ENCODE measurements around the gene IAH1.

The IAH1 gene

GRCh38 chr2:9474361-9475057, at the start of gene IAH1:
TSS of gene IAH1 (plus strand) at chr2:9474551. CDS start at chr2:9474567, 16 bp downstream.
- Mint-ChIP-seq H3K27me3 (no peaks in the 10 kb centered on the region), H3K4me1 (ENCODE audit: low read depth) (peaks cover 49% of the 10 kb centered on the region), H3K27ac (peak within 1 kb of the TSS; percentile 82), H3K9me3 (ENCODE audit: low read depth) (no peaks in the 10 kb centered on the region), H3K4me3 (peak within 1 kb of the TSS; percentile 87), H3K36me3 (peaks cover 13% of the 10 kb centered on the region)

- H3K4me1 Mint-ChIP-seq (ENCODE audit: low read depth), result peaks cover 17% of the 10 kb centered on the region
- peaks cover 12% of the 10 kb centered on the region for H3K36me3 Mint-ChIP-seq
- no peak overlapping the region for H3K4me3 Mint-ChIP-seq
- H3K27ac Mint-ChIP-seq, result peak overlapping the region; percentile 43
- no peaks in the 10 kb centered on the region for H3K27me3 Mint-ChIP-seq
- H3K9me3 Mint-ChIP-seq (ENCODE audit: low read depth), result no peaks in the 10 kb centered on the region
These were observed 45.3 kb upstream of the IAH1 start for GRCh38 chr2:9428965-9429577.

- H3K9me3 Mint-ChIP-seq (ENCODE audit: low read depth), result no peaks in the 10 kb centered on the region
- H3K4me1 Mint-ChIP-seq (ENCODE audit: low read depth), result peaks cover 17% of the 10 kb centered on the region
- no peaks in the 10 kb centered on the region for H3K27me3 Mint-ChIP-seq
- peaks cover 12% of the 10 kb centered on the region for H3K36me3 Mint-ChIP-seq
- H3K27ac Mint-ChIP-seq, result peak overlapping the region; percentile 80
- peak overlapping the region; percentile 0 for H3K4me3 Mint-ChIP-seq
These were observed 43.7 kb upstream of the IAH1 start for GRCh38 chr2:9430316-9431293.

GRCh38 chr2:9434489-9434888, 39.9 kb upstream of the IAH1 start:
- no peaks in the 10 kb centered on the region for H3K9me3 Mint-ChIP-seq (ENCODE audit: low read depth)
- H3K27ac Mint-ChIP-seq, result no peak overlapping the region
- H3K36me3 Mint-ChIP-seq, result peaks cover 24% of the 10 kb centered on the region
- peaks cover 14% of the 10 kb centered on the region for H3K4me1 Mint-ChIP-seq (ENCODE audit: low read depth)
- no peaks in the 10 kb centered on the region for H3K27me3 Mint-ChIP-seq
- no peak overlapping the region for H3K4me3 Mint-ChIP-seq

- Mint-ChIP-seq H3K36me3 (peaks cover 26% of the 10 kb centered on the region), H3K4me3 (no peak overlapping the region), H3K9me3 (ENCODE audit: low read depth) (no peaks in the 10 kb centered on the region), H3K4me1 (ENCODE audit: low read depth) (no peaks in the 10 kb centered on the region), H3K27ac (no peak overlapping the region), H3K27me3 (no peaks in the 10 kb centered on the region)
These were observed 34.8 kb upstream of the IAH1 start for GRCh38 chr2:9439536-9439935.

- H3K9me3 Mint-ChIP-seq (ENCODE audit: low read depth), result no peaks in the 10 kb centered on the region
- peaks cover 29% of the 10 kb centered on the region for H3K36me3 Mint-ChIP-seq
- no peak overlapping the region for H3K4me3 Mint-ChIP-seq
These were observed 34.2 kb upstream of the IAH1 start for GRCh38 chr2:9440058-9440727.

GRCh38 chr2:9441556-9441955, 32.8 kb upstream of the IAH1 start:
- Mint-ChIP-seq H3K4me3 (no peak overlapping the region), H3K9me3 (ENCODE audit: low read depth) (no peaks in the 10 kb centered on the region), H3K36me3 (peaks cover 30% of the 10 kb centered on the region), H3K4me1 (ENCODE audit: low read depth) (peaks cover 6% of the 10 kb centered on the region), H3K27ac (no peak overlapping the region), H3K27me3 (no peaks in the 10 kb centered on the region)

More at GRCh38 chr2:9440058-9440727, 34.2 kb upstream of the IAH1 start:
- Mint-ChIP-seq H3K27ac (no peak overlapping the region), H3K4me1 (ENCODE audit: low read depth) (peaks cover 2% of the 10 kb centered on the region), H3K27me3 (no peaks in the 10 kb centered on the region)

- Mint-ChIP-seq H3K27me3 (no peaks in the 10 kb centered on the region), H3K4me3 (no peak overlapping the region), H3K27ac (no peak overlapping the region), H3K4me1 (ENCODE audit: low read depth) (peaks cover 6% of the 10 kb centered on the region), H3K9me3 (ENCODE audit: low read depth) (no peaks in the 10 kb centered on the region), H3K36me3 (peaks cover 22% of the 10 kb centered on the region)
These were observed 30.8 kb upstream of the IAH1 start for GRCh38 chr2:9443526-9443925.

- Mint-ChIP-seq H3K4me1 (ENCODE audit: low read depth) (peaks cover 6% of the 10 kb centered on the region), H3K9me3 (ENCODE audit: low read depth) (no peaks in the 10 kb centered on the region), H3K36me3 (peaks cover 22% of the 10 kb centered on the region), H3K27ac (peak overlapping the region; percentile 0), H3K27me3 (no peaks in the 10 kb centered on the region), H3K4me3 (no peak overlapping the region)
These were observed 29.3 kb upstream of the IAH1 start for GRCh38 chr2:9445089-9445488.

GRCh38 chr2:9451231-9451630, 23.1 kb upstream of the IAH1 start:
- H3K27me3 Mint-ChIP-seq, result no peaks in the 10 kb centered on the region
- no peak overlapping the region for H3K4me3 Mint-ChIP-seq
- H3K36me3 Mint-ChIP-seq, result peaks cover 2% of the 10 kb centered on the region
- H3K27ac Mint-ChIP-seq, result no peak overlapping the region
- no peaks in the 10 kb centered on the region for H3K4me1 Mint-ChIP-seq (ENCODE audit: low read depth)
- no peaks in the 10 kb centered on the region for H3K9me3 Mint-ChIP-seq (ENCODE audit: low read depth)

- H3K36me3 Mint-ChIP-seq, result peaks cover under 1% of the 10 kb centered on the region
- no peak overlapping the region for H3K4me3 Mint-ChIP-seq
- H3K27ac Mint-ChIP-seq, result no peak overlapping the region
- no peaks in the 10 kb centered on the region for H3K9me3 Mint-ChIP-seq (ENCODE audit: low read depth)
- H3K4me1 Mint-ChIP-seq (ENCODE audit: low read depth), result no peaks in the 10 kb centered on the region
- no peaks in the 10 kb centered on the region for H3K27me3 Mint-ChIP-seq
These were observed 13.8 kb upstream of the IAH1 start for GRCh38 chr2:9460441-9461017.

GRCh38 chr2:9461079-9461478, 13.3 kb upstream of the IAH1 start:
- no peaks in the 10 kb centered on the region for H3K4me1 Mint-ChIP-seq (ENCODE audit: low read depth)
- H3K27ac Mint-ChIP-seq, result no peak overlapping the region
- no peaks in the 10 kb centered on the region for H3K27me3 Mint-ChIP-seq
- H3K9me3 Mint-ChIP-seq (ENCODE audit: low read depth), result no peaks in the 10 kb centered on the region
- H3K36me3 Mint-ChIP-seq, result peaks cover 4% of the 10 kb centered on the region
- no peak overlapping the region for H3K4me3 Mint-ChIP-seq

GRCh38 chr2:9462313-9462712, 12.0 kb upstream of the IAH1 start:
- no peak overlapping the region for H3K4me3 Mint-ChIP-seq
- H3K36me3 Mint-ChIP-seq, result peaks cover 4% of the 10 kb centered on the region
- no peaks in the 10 kb centered on the region for H3K4me1 Mint-ChIP-seq (ENCODE audit: low read depth)
- no peaks in the 10 kb centered on the region for H3K27me3 Mint-ChIP-seq
- H3K27ac Mint-ChIP-seq, result no peak overlapping the region
- no peaks in the 10 kb centered on the region for H3K9me3 Mint-ChIP-seq (ENCODE audit: low read depth)
